ENCODE data around the gene C2CD5.

DNA sequence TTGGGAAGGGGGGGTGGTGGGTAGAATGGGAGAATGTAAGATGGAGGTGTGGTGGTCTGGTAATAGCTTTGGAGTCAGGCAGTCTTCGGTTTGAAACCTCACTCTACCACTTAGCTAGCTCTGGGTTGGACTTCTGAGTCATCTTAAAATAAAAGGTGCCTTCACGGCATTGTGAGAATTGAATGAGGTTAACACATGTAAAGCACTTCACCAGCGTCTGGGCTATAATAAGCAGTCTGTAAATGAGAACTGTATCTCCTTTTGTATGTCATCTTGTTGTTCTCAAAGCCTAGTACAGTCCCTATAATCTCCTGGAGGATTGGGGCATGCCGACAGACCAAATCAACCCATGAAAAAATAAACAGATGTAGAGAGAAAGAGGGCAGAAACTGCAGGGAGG is 11.2 kb downstream of the C2CD5 start:
- TF ChIP-seq EZH2 (IDR thresholded peaks at IDR 0.05; ENCODE audit: borderline replicate concordance, low read depth, low read length, severe bottlenecking): no peak
- TF ChIP-seq, protein P1, sequence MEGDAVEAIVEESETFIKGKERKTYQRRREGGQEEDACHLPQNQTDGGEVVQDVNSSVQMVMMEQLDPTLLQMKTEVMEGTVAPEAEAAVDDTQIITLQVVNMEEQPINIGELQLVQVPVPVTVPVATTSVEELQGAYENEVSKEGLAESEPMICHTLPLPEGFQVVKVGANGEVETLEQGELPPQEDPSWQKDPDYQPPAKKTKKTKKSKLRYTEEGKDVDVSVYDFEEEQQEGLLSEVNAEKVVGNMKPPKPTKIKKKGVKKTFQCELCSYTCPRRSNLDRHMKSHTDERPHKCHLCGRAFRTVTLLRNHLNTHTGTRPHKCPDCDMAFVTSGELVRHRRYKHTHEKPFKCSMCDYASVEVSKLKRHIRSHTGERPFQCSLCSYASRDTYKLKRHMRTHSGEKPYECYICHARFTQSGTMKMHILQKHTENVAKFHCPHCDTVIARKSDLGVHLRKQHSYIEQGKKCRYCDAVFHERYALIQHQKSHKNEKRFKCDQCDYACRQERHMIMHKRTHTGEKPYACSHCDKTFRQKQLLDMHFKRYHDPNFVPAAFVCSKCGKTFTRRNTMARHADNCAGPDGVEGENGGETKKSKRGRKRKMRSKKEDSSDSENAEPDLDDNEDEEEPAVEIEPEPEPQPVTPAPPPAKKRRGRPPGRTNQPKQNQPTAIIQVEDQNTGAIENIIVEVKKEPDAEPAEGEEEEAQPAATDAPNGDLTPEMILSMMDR (IDR thresholded peaks at IDR 0.05; ENCODE audit: borderline replicate concordance, extremely low read depth, low read length, poor library complexity, severe bottlenecking): no peak

All from DND-41 (cell line).